Stomach (tissue), 9 donors: ENCODE data around the gene AIFM2. TPM values are rescaled to one million over a fixed set of nuclear protein-coding genes. Genes with fewer than 3 reads are reported as not detected.

Experiments used
- DNase-seq, 2 donors: peaks; one replicate each; pipeline versions ENCODE4 v3.0.0 to v3.0.0-alpha.2; 2013 to 2019
- H3K27ac ChIP-seq, 5 donors: fragments of 200-600 bp in 4 of 5; sonication (generic) in 4 of 5; one replicate each; pipeline ENCODE4 v1.5.1; 2013 to 2019; ENCODE audit warnings: mild to moderate bottlenecking in 1 of 5, moderate library complexity in 1 of 5
- H3K27me3 ChIP-seq, 3 donors: fragments of 200-600 bp; sonication (generic); one replicate each; pipeline ENCODE4 v1.5.1; 2017 to 2019; ENCODE audit warnings: mixed run types in 1 of 3
- H3K36me3 ChIP-seq, 4 donors: fragments of 200-600 bp; sonication (generic); 1 replicate in 3 of 4; 2 replicates in 1 of 4; pipeline ENCODE4 v1.5.1; 2016 to 2019
- H3K4me1 ChIP-seq, 4 donors: fragments of 200-600 bp; sonication (generic); one replicate each; pipeline ENCODE4 v1.5.1; 2016 to 2019
- H3K4me3 ChIP-seq, 4 donors: fragments of 200-600 bp; sonication (generic) in 3 of 4; one replicate each; pipeline ENCODE4 v1.5.1; 2016 to 2019; ENCODE audit warnings: mild to moderate bottlenecking in 1 of 4
- H3K9me3 ChIP-seq, 4 donors: fragments of 200-600 bp; sonication (generic); one replicate each; pipeline ENCODE4 v1.5.1; 2016 to 2019
- CTCF ChIP-seq, 7 experiments: fragments of 450-650 bp in 4 of 7; fragments of 200-600 bp in 3 of 7; sonication (generic) in 3 of 7; IDR thresholded peaks; one replicate each; pipeline ENCODE4 v1.5.1; 2016 to 2019; ENCODE audit warnings: antibody characterized with exemption in 7 of 7, control low read depth in 2 of 7, mild to moderate bottlenecking in 1 of 7
- EP300 ChIP-seq: sonication (generic); formaldehyde crosslinking; IDR thresholded peaks from one replicate; pipeline ENCODE4 v1.6.1; 2017; ENCODE audit warnings: antibody characterized with exemption
- POLR2A ChIP-seq, 4 donors: fragments of 450-650 bp; IDR thresholded peaks; one replicate each; pipeline ENCODE4 v1.6.1; 2016; ENCODE audit warnings: antibody characterized with exemption in 4 of 4, control low read depth in 2 of 4, mild to moderate bottlenecking in 1 of 4, moderate library complexity in 1 of 4
- POLR2AphosphoS5 ChIP-seq, 3 donors: sonication (generic); formaldehyde crosslinking; IDR thresholded peaks; one replicate each; pipeline ENCODE4 v1.6.1; 2016; ENCODE audit warnings: antibody characterized with exemption in 3 of 3
- WGBS, 5 donors: extraction: QIAGEN DNeasy Blood & Tissue Kit in 3 of 5; methylation state at CpG; one replicate each; pipeline versions ENCODE4 v1.1.5 to v1.1.7; 2013 to 2018; 5-methylcytosine and 5-hydroxymethylcytosine counted together
- intact Hi-C: fragments of 100-400 bp; cut with DNase I; formaldehyde crosslinking; loops from one replicate; pipeline ENCODE4 v1.15.1; 2023; ENCODE audit warnings: low total_unique reads
- polyA plus RNA-seq, 3 donors: library from polyadenylated mRNA; stranded (reverse); fragments of 200-250 nt; gene quantifications; one replicate each; pipeline ENCODE4 v1.2.3, GENCODE V29; 2013
- total RNA-seq, 5 donors: library from RNA; depleted of rRNA; stranded (reverse); fragments of >200 nt; gene quantifications; one replicate each; pipeline versions ENCODE4 v1.1.0 to v1.2.3, GENCODE V29; 2014 to 2016
- donor health status: healthy with polysubstance abuse.
- donor health status: Bipolar disorder and iron deficiency.
- donor health status: healthy.

The AIFM2 gene
- total and polyA plus RNA-seq, 8 donors = 4.5 to 14.5 (median 6.1) TPM

- Histone ChIP-seq H3K27me3 (no peaks in the 10 kb centered on the region), H3K4me3 (no peak overlapping the region), H3K9me3 (no peaks in the 10 kb centered on the region), H3K27ac (no peak overlapping the region), H3K36me3 (peaks cover 0 to 11% (median 10%) of the 10 kb centered on the region in 4 donors), H3K4me1 (peaks cover 47 to 79% (median 64%) of the 10 kb centered on the region in 4 donors)
- DNase-seq = no peak
- intact Hi-C loops = no loop called here
- 67 to 85% (median 73%) methylated on average over 7 of the region's 7 CpGs for WGBS, 5 donors
- no peak for TF ChIP-seq EP300
- TF ChIP-seq POLR2A (IDR thresholded peaks at IDR 0.05) = no peak
- no peak for TF ChIP-seq POLR2AphosphoS5 (IDR thresholded peaks at IDR 0.05)
- TF ChIP-seq CTCF (IDR thresholded peaks at IDR 0.05) = no peak
Measured at GRCh38 chr10:70167246-70167645, 34.6 kb upstream of the AIFM2 start.

- TF ChIP-seq POLR2AphosphoS5 (IDR thresholded peaks at IDR 0.05) = no peak
- TF ChIP-seq POLR2A (IDR thresholded peaks at IDR 0.05) = no peak
- TF ChIP-seq EP300 = no peak
- no peak for TF ChIP-seq CTCF (IDR thresholded peaks at IDR 0.05)
- Histone ChIP-seq H3K27me3 (no peaks in the 10 kb centered on the region), H3K9me3 (no peaks in the 10 kb centered on the region), H3K27ac (no peak overlapping the region), H3K4me3 (no peak overlapping the region), H3K36me3 (peaks cover 0 to 17% (median 13%) of the 10 kb centered on the region in 4 donors), H3K4me1 (peaks cover 51 to 88% (median 69%) of the 10 kb centered on the region in 4 donors)
- WGBS, 5 donors = 61 to 78% (median 70%) methylated on average over 3 of the region's 3 CpGs
- DNase-seq = no peak
- intact Hi-C loops = no loop called here
Measured at GRCh38 chr10:70166394-70166793, 33.8 kb upstream of the AIFM2 start.

- H3K4me1 ChIP-seq = peaks cover 47 to 90% (median 65%) of the 10 kb centered on the region in 4 donors
- intact Hi-C loops = no loop called here
Measured at GRCh38 chr10:70164163-70164562, 31.5 kb upstream of the AIFM2 start.

GRCh38 chr10:70163448-70163847, 30.8 kb upstream of the AIFM2 start:
- peaks cover 6 to 41% (median 37%) of the 10 kb centered on the region in 4 donors for H3K36me3 ChIP-seq
- no peak for DNase-seq
- no peaks in the 10 kb centered on the region for H3K27me3 ChIP-seq
- no peak overlapping the region for H3K27ac ChIP-seq
- intact Hi-C loops = no loop called here
- 91 to 98% (median 96%) methylated on average over 4 of the region's 4 CpGs for WGBS, 5 donors
- TF ChIP-seq EP300 (no peak), CTCF (IDR thresholded peaks at IDR 0.05) (no peak), POLR2A (IDR thresholded peaks at IDR 0.05) (no peak), POLR2AphosphoS5 (IDR thresholded peaks at IDR 0.05) (no peak)
- H3K4me3 ChIP-seq = no peak overlapping the region
- no peaks in the 10 kb centered on the region for H3K9me3 ChIP-seq
- H3K4me1 ChIP-seq = peaks cover 41 to 83% (median 58%) of the 10 kb centered on the region in 4 donors

More at GRCh38 chr10:70164163-70164562, 31.5 kb upstream of the AIFM2 start:
- peaks cover 5 to 39% (median 35%) of the 10 kb centered on the region in 4 donors for H3K36me3 ChIP-seq
- H3K9me3 ChIP-seq = no peaks in the 10 kb centered on the region
- WGBS, 5 donors = 58 to 70% (median 61%) methylated on average over 3 of the region's 3 CpGs
- no peak overlapping the region for H3K27ac ChIP-seq
- TF ChIP-seq CTCF (IDR thresholded peaks at IDR 0.05) = no peak
- no peak for TF ChIP-seq EP300
- H3K4me3 ChIP-seq = no peak overlapping the region
- no peaks in the 10 kb centered on the region for H3K27me3 ChIP-seq
- DNase-seq = no peak
